ENCODE data around the gene PEX11G. TPM values are rescaled to one million over a fixed set of nuclear protein-coding genes. Genes with fewer than 3 reads are reported as not detected.

PEX11G gene
- total RNA-seq, 4 donors from 2014 or later, result 4.4 to 9.9 (median 4.7) TPM

DNA sequence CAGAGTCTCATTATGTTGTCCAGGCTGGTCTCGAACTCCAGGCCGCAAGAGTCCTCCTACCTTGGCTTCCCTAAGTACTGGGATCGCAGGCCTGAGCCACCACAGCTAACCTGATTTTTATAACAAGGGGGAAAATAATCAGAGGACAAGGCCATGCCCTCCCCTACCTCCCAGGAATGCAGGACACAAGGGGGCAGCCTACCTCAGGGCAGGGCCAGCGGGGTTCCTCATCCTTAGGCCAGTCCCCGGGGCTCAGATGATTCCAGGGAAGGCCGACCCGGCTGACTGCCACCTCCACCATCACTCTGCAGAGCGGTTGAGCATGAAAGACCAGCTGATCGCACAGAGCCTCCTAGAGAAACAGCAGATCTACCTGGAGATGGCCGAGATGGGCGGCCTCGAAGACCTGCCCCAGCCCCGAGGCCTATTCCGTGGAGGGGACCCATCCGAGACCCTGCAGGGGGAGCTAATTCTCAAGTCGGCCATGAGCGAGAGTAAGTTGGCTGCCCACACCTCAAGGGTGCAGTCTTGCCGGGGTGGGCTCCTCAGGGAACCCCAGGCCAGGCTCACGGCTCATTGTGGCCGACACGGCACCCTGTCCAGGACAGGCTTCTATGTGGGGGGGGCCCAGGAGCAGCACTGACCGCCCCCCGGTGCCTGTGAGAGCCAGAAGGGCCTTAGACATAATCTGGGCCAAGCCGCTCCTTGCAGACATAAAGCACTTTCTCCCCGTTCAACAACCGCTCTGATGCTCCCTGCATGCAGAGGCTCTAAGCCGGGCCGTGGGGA, 26.8 kb downstream of the PEX11G start:
- ATAC-seq (ENCODE audit: low FRiP score), result no peak
- TF ChIP-seq, protein P1, sequence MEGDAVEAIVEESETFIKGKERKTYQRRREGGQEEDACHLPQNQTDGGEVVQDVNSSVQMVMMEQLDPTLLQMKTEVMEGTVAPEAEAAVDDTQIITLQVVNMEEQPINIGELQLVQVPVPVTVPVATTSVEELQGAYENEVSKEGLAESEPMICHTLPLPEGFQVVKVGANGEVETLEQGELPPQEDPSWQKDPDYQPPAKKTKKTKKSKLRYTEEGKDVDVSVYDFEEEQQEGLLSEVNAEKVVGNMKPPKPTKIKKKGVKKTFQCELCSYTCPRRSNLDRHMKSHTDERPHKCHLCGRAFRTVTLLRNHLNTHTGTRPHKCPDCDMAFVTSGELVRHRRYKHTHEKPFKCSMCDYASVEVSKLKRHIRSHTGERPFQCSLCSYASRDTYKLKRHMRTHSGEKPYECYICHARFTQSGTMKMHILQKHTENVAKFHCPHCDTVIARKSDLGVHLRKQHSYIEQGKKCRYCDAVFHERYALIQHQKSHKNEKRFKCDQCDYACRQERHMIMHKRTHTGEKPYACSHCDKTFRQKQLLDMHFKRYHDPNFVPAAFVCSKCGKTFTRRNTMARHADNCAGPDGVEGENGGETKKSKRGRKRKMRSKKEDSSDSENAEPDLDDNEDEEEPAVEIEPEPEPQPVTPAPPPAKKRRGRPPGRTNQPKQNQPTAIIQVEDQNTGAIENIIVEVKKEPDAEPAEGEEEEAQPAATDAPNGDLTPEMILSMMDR (IDR thresholded peaks at IDR 0.05), result no peak
- no peak for DNase-seq (ENCODE audit: low spot score)

DNA sequence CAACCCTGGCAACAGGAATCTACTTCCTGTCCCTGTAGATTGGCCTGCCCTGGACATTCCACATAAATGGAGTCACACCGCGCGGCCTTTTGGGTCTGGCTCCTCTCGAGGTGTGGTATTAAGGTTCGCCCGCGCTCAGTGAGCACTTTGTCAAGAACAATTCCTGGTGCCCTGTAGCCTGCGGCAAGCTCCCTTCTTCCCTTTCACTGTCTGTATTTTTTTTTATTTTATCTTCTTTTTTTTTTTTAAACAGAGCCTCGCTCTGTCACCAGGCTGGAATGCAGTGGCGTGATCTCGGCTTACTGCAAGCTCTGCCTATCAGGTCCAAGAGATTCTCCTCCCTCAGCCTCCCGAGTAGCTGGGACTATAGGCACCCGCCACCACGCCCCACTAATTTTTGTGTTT, 28.3 kb downstream of the PEX11G start:
- DNase-seq (ENCODE audit: low spot score) (no peak), ATAC-seq (ENCODE audit: low FRiP score) (no peak)
- TF ChIP-seq, protein P1 (IDR thresholded peaks at IDR 0.05), result no peak

GRCh38 chr19:7459773-7460172, 29.1 kb downstream of the PEX11G start:
- ATAC-seq (ENCODE audit: low FRiP score) (no peak), DNase-seq (ENCODE audit: low spot score) (no peak)
- TF ChIP-seq, protein P1 (IDR thresholded peaks at IDR 0.05), result no peak

- ATAC-seq (ENCODE audit: low FRiP score) (no peak), DNase-seq (ENCODE audit: low spot score) (no peak)
- TF ChIP-seq, protein P1 (IDR thresholded peaks at IDR 0.05), result no peak
Measured at GRCh38 chr19:7458675-7459074, 30.2 kb downstream of the PEX11G start.

GRCh38 chr19:7456964-7457541, 31.8 kb downstream of the PEX11G start:
- DNase-seq (ENCODE audit: low spot score) (no peak), ATAC-seq (ENCODE audit: low FRiP score) (no peak)
- TF ChIP-seq, protein P1 (IDR thresholded peaks at IDR 0.05), result no peak

DNA sequence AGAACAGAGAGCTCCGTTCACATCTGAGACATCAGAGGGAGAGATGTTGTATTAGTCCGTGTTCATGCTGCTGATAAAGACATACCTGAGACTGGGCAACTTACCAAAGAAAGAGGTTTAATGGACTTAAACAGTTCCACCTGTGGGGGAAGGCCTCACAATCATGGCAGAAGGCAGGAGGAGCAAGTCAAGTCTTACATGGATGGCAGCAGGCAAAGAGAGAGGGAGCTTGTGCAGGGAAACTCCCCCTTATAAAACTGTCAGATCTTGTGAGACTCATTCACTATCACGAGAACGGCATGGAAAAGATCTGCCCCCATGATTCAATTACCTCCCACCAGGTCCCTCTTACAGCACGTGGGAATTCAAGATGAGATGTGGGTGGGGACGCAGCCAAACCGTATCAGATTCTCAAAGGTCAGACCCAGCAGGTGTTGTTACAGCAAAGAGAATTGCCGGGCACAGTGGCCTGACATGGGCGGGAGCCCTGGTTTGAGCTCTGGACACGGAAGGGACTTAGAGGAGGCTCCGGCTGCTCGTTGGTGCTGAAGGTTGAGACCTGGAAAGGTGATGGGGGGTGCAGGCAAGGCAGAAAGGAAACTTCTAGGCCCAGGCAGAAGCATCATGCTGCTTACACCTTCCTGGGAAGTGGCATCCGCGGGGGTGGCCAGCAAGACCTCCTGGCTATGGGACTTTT, 33.1 kb downstream of the PEX11G start:
- TF ChIP-seq, protein P1 (IDR thresholded peaks at IDR 0.05), result no peak
- no peak for DNase-seq (ENCODE audit: low spot score)
- ATAC-seq (ENCODE audit: low FRiP score), result no peak
